ENCODE measurements around the gene TSPAN14. TPM values are rescaled to one million over a fixed set of nuclear protein-coding genes. Genes with fewer than 3 reads are reported as not detected.

TSPAN14 gene
- total and polyA plus RNA-seq, 10 of the 15 experiments (the other 5 are each of a cell fraction or from before 2014, with no cell fraction given) = 2.5 to 31.7 (median 17.9) TPM

GRCh38 chr10:80522756-80523363 is 68.8 kb downstream of the TSPAN14 start (continued):
- TF ChIP-seq ATF2 (IDR thresholded peaks at IDR 0.05; ENCODE audit: low read length) (no peak), BACH1 (IDR thresholded peaks at IDR 0.05; ENCODE audit: borderline replicate concordance) (no peak), SMAD5 (IDR thresholded peaks at IDR 0.05; ENCODE audit: low read depth) (no peak), RUNX3 (IDR thresholded peaks at IDR 0.05; ENCODE audit: low read length) (0 out of 2 replicates have a peak, but pooled peaks have one; percentile 5), JUND (IDR thresholded peaks at IDR 0.05; ENCODE audit: low read depth, low read length) (no peak), FOS (IDR thresholded peaks at IDR 0.05; ENCODE audit: borderline replicate concordance, extremely low read depth, insufficient read length) (no peak), BRCA1 (IDR thresholded peaks at IDR 0.05; ENCODE audit: low read depth, low read length) (no peak), POLR2AphosphoS2 (IDR thresholded peaks at IDR 0.05; ENCODE audit: low read depth, low read length) (0 out of 2 replicates have a peak, but pooled peaks have one; percentile 58), IKZF1 (conservative IDR thresholded peaks at IDR 0.05) (peak; percentile 66), SKIL (IDR thresholded peaks at IDR 0.05; ENCODE audit: low read depth, poor library complexity, severe bottlenecking) (no peak), STAT1 (conservative IDR thresholded peaks at IDR 0.05) (no peak), PAX5 (IDR thresholded peaks at IDR 0.05; ENCODE audit: borderline replicate concordance, low read depth, low read length) (no peak), STAT3 (IDR thresholded peaks at IDR 0.05; ENCODE audit: low read depth, low read length) (no peak), ZNF274 (IDR thresholded peaks at IDR 0.05; ENCODE audit: insufficient read depth, insufficient read length) (no peak), IKZF2 (IDR thresholded peaks at IDR 0.05) (peak; percentile 49 to 55; a peak in 2 of 4 replicates)
